ENCODE measurements around the gene HPSE2. TPM values are rescaled to one million over a fixed set of nuclear protein-coding genes. Genes with fewer than 3 reads are reported as not detected.

The HPSE2 gene
- total RNA-seq, 3 donors from 2014 or later = 2.7 to 8.0 (median 5.9) TPM

- Histone ChIP-seq H3K27me3 (no peaks in the 10 kb centered on the region), H3K4me1 (no peaks in the 10 kb centered on the region), H3K9me3 (no peaks in the 10 kb centered on the region), H3K36me3 (no peaks in the 10 kb centered on the region), H3K4me3 (no peak overlapping the region), H3K27ac (no peak overlapping the region)
- intact Hi-C loops (cut with DNase I; ENCODE audit: low total_unique reads) = no loop called here
- no peak for DNase-seq (ENCODE audit: low spot score in 2 of 2)
- no peak for TF ChIP-seq POLR2AphosphoS5 (IDR thresholded peaks at IDR 0.05)
- no peak for TF ChIP-seq POLR2A (IDR thresholded peaks at IDR 0.05)
- TF ChIP-seq, protein P1, sequence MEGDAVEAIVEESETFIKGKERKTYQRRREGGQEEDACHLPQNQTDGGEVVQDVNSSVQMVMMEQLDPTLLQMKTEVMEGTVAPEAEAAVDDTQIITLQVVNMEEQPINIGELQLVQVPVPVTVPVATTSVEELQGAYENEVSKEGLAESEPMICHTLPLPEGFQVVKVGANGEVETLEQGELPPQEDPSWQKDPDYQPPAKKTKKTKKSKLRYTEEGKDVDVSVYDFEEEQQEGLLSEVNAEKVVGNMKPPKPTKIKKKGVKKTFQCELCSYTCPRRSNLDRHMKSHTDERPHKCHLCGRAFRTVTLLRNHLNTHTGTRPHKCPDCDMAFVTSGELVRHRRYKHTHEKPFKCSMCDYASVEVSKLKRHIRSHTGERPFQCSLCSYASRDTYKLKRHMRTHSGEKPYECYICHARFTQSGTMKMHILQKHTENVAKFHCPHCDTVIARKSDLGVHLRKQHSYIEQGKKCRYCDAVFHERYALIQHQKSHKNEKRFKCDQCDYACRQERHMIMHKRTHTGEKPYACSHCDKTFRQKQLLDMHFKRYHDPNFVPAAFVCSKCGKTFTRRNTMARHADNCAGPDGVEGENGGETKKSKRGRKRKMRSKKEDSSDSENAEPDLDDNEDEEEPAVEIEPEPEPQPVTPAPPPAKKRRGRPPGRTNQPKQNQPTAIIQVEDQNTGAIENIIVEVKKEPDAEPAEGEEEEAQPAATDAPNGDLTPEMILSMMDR (IDR thresholded peaks at IDR 0.05) = peak in 2 of 3 donors; percentile 25 to 39
These were observed 809.9 kb downstream of the HPSE2 start for GRCh38 chr10:98425511-98426352.

DNA sequence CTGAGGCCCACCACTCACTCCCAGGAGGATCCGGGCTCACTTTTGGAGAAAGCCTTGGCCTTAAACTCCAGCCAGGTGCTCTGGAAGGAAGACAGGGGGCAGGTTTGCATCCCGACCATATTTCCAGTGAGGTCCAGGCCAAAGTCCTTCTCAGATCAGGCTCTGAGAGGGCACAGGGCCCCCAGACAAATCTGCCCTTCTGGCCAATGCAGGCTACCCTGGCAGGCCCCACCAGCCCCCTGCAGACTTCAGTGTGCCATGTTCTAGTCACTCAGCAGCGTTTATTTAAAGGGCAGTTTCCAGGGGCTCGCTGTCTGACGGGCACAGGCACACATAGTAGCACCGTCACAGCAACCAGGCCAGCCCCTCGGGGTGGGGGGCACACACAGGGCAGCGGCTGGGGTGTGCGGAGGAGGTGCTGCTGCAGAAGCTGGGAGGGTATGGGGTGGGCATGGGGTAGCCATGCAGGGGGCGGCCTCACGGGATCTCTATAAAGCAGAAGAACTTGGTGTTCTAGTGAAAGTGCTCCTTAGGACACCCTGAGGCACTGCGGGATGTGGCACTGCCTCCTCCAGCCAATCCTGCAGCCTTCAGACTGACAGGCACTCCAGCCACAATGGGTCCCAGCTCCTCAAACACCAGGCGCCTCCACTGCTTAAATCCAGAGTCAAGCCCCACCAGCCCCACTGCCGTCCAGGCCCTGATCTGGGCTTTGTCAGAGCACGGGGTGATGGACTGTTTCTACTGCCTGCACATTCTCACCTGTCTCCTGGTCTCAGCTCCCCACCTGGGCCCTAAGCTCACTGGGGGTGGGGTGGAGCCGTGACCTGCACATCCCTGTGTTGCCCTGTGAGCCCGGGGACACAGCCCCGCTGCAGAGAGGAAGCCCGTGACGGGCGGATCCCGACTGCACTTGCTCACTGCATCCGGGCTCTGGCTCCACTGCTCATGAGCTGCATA lies 811.1 kb downstream of the HPSE2 start:
- no peak overlapping the region for H3K27ac ChIP-seq
- intact Hi-C loops (cut with DNase I; ENCODE audit: low total_unique reads) = no loop called here
- TF ChIP-seq POLR2A (IDR thresholded peaks at IDR 0.05) (no peak), POLR2AphosphoS5 (IDR thresholded peaks at IDR 0.05) (no peak)

GRCh38 chr10:98423691-98424120 lies 811.9 kb downstream of the HPSE2 start:
- no peak overlapping the region for H3K4me3 ChIP-seq
- H3K9me3 ChIP-seq = no peaks in the 10 kb centered on the region
- no peaks in the 10 kb centered on the region for H3K36me3 ChIP-seq
- TF ChIP-seq, protein P1 (IDR thresholded peaks at IDR 0.05) = no peak
- no peak for TF ChIP-seq POLR2A (IDR thresholded peaks at IDR 0.05)
- no peak for DNase-seq (ENCODE audit: low spot score in 2 of 2)
- no peak overlapping the region for H3K27ac ChIP-seq
- intact Hi-C loops (cut with DNase I; ENCODE audit: low total_unique reads) = no loop called here
- H3K27me3 ChIP-seq = no peaks in the 10 kb centered on the region
- no peaks in the 10 kb centered on the region for H3K4me1 ChIP-seq

More for the DNA sequence above, 811.1 kb downstream of the HPSE2 start:
- H3K27me3 ChIP-seq = no peaks in the 10 kb centered on the region
- no peaks in the 10 kb centered on the region for H3K4me1 ChIP-seq
- no peaks in the 10 kb centered on the region for H3K36me3 ChIP-seq
- no peaks in the 10 kb centered on the region for H3K9me3 ChIP-seq
- H3K4me3 ChIP-seq = no peak overlapping the region
- DNase-seq (ENCODE audit: low spot score in 2 of 2) = no peak

GRCh38 chr10:98422182-98422581 lies 813.5 kb downstream of the HPSE2 start:
- Histone ChIP-seq H3K4me1 (no peaks in the 10 kb centered on the region), H3K4me3 (no peak overlapping the region), H3K27ac (no peak overlapping the region), H3K36me3 (no peaks in the 10 kb centered on the region), H3K9me3 (no peaks in the 10 kb centered on the region), H3K27me3 (no peaks in the 10 kb centered on the region)
- TF ChIP-seq POLR2A (IDR thresholded peaks at IDR 0.05) (no peak), POLR2AphosphoS5 (IDR thresholded peaks at IDR 0.05) (no peak)
- TF ChIP-seq, protein P1 (IDR thresholded peaks at IDR 0.05) = no peak
- DNase-seq (ENCODE audit: low spot score in 2 of 2) = no peak
- intact Hi-C loops (cut with DNase I; ENCODE audit: low total_unique reads) = no loop called here

GRCh38 chr10:98420786-98421185 lies 814.9 kb downstream of the HPSE2 start:
- TF ChIP-seq, protein P1 (IDR thresholded peaks at IDR 0.05) = no peak
- TF ChIP-seq POLR2A (IDR thresholded peaks at IDR 0.05) = no peak
- no peak for TF ChIP-seq POLR2AphosphoS5 (IDR thresholded peaks at IDR 0.05)
- H3K27ac ChIP-seq = no peak overlapping the region
- H3K9me3 ChIP-seq = no peaks in the 10 kb centered on the region
- H3K4me1 ChIP-seq = peaks cover 0 to under 1% of the 10 kb centered on the region in 2 donors
- no peaks in the 10 kb centered on the region for H3K36me3 ChIP-seq
- no peaks in the 10 kb centered on the region for H3K27me3 ChIP-seq
- intact Hi-C loops (cut with DNase I; ENCODE audit: low total_unique reads) = no loop called here
- no peak overlapping the region for H3K4me3 ChIP-seq
- no peak for DNase-seq (ENCODE audit: low spot score in 2 of 2)
